ENCODE results near the gene ADCY9.
"Not testable (repeated sequence)": the region's sequence is repeated elsewhere in the genome, so short reads cannot be mapped to it uniquely, and the experiment has no call there.

Gene ADCY9

GRCh38 chr16:4067262-4068001, 48.8 kb downstream of the ADCY9 start:
- peak; percentile 88 for DNase-seq (ENCODE audit: low read depth)

GRCh38 chr16:4064950-4065352, 51.3 kb downstream of the ADCY9 start:
- DNase-seq (ENCODE audit: low read depth), result no peak

- no peak for DNase-seq (ENCODE audit: low read depth)
These were observed 53.9 kb downstream of the ADCY9 start for GRCh38 chr16:4062212-4062802.

- DNase-seq (ENCODE audit: low read depth), result no peak
These were observed 55.4 kb downstream of the ADCY9 start for GRCh38 chr16:4060823-4061222.

GRCh38 chr16:4060009-4060408, 56.2 kb downstream of the ADCY9 start:
- no peak for DNase-seq (ENCODE audit: low read depth)

- peak; percentile 61 for DNase-seq (ENCODE audit: low read depth)
These were observed 57.9 kb downstream of the ADCY9 start for GRCh38 chr16:4058386-4058785.

GRCh38 chr16:4057439-4057877, 58.8 kb downstream of the ADCY9 start:
- peak; percentile 56 for DNase-seq (ENCODE audit: low read depth)

- no peak for DNase-seq (ENCODE audit: low read depth)
These were observed 59.8 kb downstream of the ADCY9 start for GRCh38 chr16:4056161-4057105.

GRCh38 chr16:4055748-4056147, 60.5 kb downstream of the ADCY9 start:
- DNase-seq (ENCODE audit: low read depth), result no peak

- peak; percentile 87 for DNase-seq (ENCODE audit: low read depth)
These were observed 62.9 kb downstream of the ADCY9 start for GRCh38 chr16:4053301-4053845.

- peak; percentile 78 for DNase-seq (ENCODE audit: low read depth)
These were observed 63.4 kb downstream of the ADCY9 start for GRCh38 chr16:4052801-4053293.

GRCh38 chr16:4052096-4052495, 64.1 kb downstream of the ADCY9 start:
- no peak for DNase-seq (ENCODE audit: low read depth)

- DNase-seq (ENCODE audit: low read depth), result peak; percentile 51
These were observed 64.7 kb downstream of the ADCY9 start for GRCh38 chr16:4051591-4051990.

- no peak for DNase-seq (ENCODE audit: low read depth)
These were observed 67.2 kb downstream of the ADCY9 start for GRCh38 chr16:4049031-4049430.

- no peak for DNase-seq (ENCODE audit: low read depth)
These were observed 67.8 kb downstream of the ADCY9 start for GRCh38 chr16:4048481-4048880.

GRCh38 chr16:4046221-4046620, 70.0 kb downstream of the ADCY9 start:
- no peak for DNase-seq (ENCODE audit: low read depth)

- not testable (repeated sequence) for DNase-seq (ENCODE audit: low read depth)
These were observed 70.7 kb downstream of the ADCY9 start for GRCh38 chr16:4045561-4045960.

- DNase-seq (ENCODE audit: low read depth), result no peak
These were observed 73.7 kb downstream of the ADCY9 start for GRCh38 chr16:4042581-4042980.

- no peak for DNase-seq (ENCODE audit: low read depth)
These were observed 77.8 kb downstream of the ADCY9 start for GRCh38 chr16:4038448-4038847.

GRCh38 chr16:4036952-4037351, 79.3 kb downstream of the ADCY9 start:
- not testable (repeated sequence) for DNase-seq (ENCODE audit: low read depth)

GRCh38 chr16:4034963-4035362, 81.3 kb downstream of the ADCY9 start:
- no peak for DNase-seq (ENCODE audit: low read depth)

- DNase-seq (ENCODE audit: low read depth), result no peak
These were observed 82.3 kb downstream of the ADCY9 start for GRCh38 chr16:4033951-4034350.

Data from fibroblast of gingiva (primary cell).